A549 (cell line): ENCODE results near the gene ZNF273.

ENCODE experiments used
- CBX2 ChIP-seq: fragments of 200-600 bp; sonication (generic); IDR thresholded peaks from 2 replicates; pipeline ENCODE4 v1.6.1; 2016; ENCODE audit warnings: low read depth, mild to moderate bottlenecking, borderline replicate concordance
- CHD2 ChIP-seq: fragments of 150-350 bp; IDR thresholded peaks from 2 replicates; pipeline ENCODE4 v1.6.1; 2014; ENCODE audit warnings: low read length; ENCODE audit not compliant: partially characterized antibody
- EP300 ChIP-seq, 2 experiments: fragments of >200 bp; sonication (Bioruptor Twin); formaldehyde crosslinking; IDR thresholded peaks; 2 replicates in 1 of 2; 3 replicates in 1 of 2; pipeline ENCODE4 v1.6.1; 2016 to 2017
- ESRRA ChIP-seq: fragments of 150-350 bp; IDR thresholded peaks from 2 replicates; pipeline ENCODE4 v1.6.1; 2014; ENCODE audit warnings: mild to moderate bottlenecking, low read length, borderline replicate concordance
- JUN ChIP-seq, 2 experiments: fragments of >200 bp; sonication (Bioruptor Twin); formaldehyde crosslinking; IDR thresholded peaks; 2 replicates in 1 of 2; 3 replicates in 1 of 2; pipeline ENCODE4 v1.6.1; 2016 to 2017
- JUNB ChIP-seq: fragments of >200 bp; sonication (Bioruptor Twin); formaldehyde crosslinking; IDR thresholded peaks from 2 replicates; pipeline ENCODE4 v1.6.1; 2016
- MAX ChIP-seq: IDR thresholded peaks from 2 replicates; pipeline ENCODE4 v1.6.1; 2012
- NR3C1 ChIP-seq: fragments of >200 bp; sonication (Bioruptor Twin); formaldehyde crosslinking; IDR thresholded peaks from 3 replicates; pipeline ENCODE4 v1.6.1; 2017
- PHF8 ChIP-seq: fragments of 200-600 bp; sonication (generic); IDR thresholded peaks from 2 replicates; pipeline ENCODE4 v1.6.1; 2016; ENCODE audit warnings: low read depth, mild to moderate bottlenecking, antibody characterized with exemption, moderate library complexity, borderline replicate concordance
- POLR2A ChIP-seq: IDR thresholded peaks from 2 replicates; pipeline ENCODE4 v1.6.1; 2012; ENCODE audit warnings: mild to moderate bottlenecking, low read length
- RCOR1 ChIP-seq: fragments of 150-350 bp; IDR thresholded peaks from 2 replicates; pipeline ENCODE4 v1.6.1; 2014; ENCODE audit warnings: antibody characterized with exemption, low read length, low read depth
- TP53 ChIP-seq: fragments of 250-450 bp; sonication (Bioruptor Pico); IDR thresholded peaks from 2 replicates; pipeline ENCODE4 v1.5.0; 2021; ENCODE audit warnings: mild to moderate bottlenecking, moderate library complexity
- TF ChIP-seq, protein P1 (sequence below): fragments of >200 bp; sonication (Bioruptor Twin); formaldehyde crosslinking; IDR thresholded peaks from 3 replicates; pipeline ENCODE4 v1.5.1; 2016

- TF ChIP-seq JUNB (no peak), PHF8 (no peak), CBX2 (no peak), ESRRA (no peak), POLR2A (no peak), EP300 (IDR thresholded peaks at IDR 0.05) (no peak), JUN (IDR thresholded peaks at IDR 0.05) (no peak), RCOR1 (no peak), CHD2 (no peak), MAX (no peak), TP53 (no peak), NR3C1 (no peak)
- TF ChIP-seq, protein P1, sequence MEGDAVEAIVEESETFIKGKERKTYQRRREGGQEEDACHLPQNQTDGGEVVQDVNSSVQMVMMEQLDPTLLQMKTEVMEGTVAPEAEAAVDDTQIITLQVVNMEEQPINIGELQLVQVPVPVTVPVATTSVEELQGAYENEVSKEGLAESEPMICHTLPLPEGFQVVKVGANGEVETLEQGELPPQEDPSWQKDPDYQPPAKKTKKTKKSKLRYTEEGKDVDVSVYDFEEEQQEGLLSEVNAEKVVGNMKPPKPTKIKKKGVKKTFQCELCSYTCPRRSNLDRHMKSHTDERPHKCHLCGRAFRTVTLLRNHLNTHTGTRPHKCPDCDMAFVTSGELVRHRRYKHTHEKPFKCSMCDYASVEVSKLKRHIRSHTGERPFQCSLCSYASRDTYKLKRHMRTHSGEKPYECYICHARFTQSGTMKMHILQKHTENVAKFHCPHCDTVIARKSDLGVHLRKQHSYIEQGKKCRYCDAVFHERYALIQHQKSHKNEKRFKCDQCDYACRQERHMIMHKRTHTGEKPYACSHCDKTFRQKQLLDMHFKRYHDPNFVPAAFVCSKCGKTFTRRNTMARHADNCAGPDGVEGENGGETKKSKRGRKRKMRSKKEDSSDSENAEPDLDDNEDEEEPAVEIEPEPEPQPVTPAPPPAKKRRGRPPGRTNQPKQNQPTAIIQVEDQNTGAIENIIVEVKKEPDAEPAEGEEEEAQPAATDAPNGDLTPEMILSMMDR: no peak
Measured at GRCh38 chr7:64868499-64868898, 34.6 kb upstream of the ZNF273 start.
